Measurements from ENCODE around the gene DPP10.

DNA sequence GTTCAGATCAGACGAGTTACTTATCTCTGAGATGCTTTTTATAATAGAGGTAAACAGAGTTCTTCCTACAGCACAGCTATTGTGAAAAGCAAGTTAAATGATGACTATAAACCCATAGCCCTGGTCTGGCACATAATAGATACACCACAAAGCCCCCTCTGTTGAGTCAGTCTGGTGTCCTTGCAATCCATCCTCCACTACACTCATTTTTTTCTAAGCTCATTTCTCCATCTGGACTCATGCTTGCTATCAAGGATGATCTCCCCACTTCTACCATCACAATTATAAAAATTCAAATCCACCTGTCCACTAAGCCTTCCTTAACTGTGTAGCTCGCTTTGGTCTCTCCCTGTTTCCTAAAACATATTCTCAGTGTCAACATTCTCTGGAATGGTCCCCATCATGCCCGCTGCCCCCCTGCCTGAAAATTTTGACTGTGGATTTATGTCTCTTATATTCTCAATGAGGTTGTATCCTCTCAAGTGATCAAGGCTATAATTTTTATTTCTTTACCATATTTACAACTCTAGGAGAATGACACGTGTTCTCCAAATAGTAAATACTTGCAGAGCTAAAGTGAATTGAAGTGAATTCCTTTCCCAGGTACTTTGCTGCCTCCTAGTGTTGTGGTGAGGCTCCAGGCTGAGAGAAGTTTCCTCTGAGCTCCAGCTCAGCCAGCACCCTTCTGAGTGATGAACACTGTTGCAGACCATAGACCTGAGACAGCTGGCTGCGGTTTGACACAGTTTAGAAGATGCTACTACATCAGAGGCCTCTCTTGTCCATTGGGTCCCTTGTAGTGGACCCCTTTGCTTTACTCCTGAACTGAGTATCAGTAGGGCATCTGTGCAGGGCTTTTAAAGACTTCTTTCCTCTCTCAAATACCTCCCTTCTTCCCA is 108.7 kb downstream of the DPP10 start:
- TF ChIP-seq, protein P1, sequence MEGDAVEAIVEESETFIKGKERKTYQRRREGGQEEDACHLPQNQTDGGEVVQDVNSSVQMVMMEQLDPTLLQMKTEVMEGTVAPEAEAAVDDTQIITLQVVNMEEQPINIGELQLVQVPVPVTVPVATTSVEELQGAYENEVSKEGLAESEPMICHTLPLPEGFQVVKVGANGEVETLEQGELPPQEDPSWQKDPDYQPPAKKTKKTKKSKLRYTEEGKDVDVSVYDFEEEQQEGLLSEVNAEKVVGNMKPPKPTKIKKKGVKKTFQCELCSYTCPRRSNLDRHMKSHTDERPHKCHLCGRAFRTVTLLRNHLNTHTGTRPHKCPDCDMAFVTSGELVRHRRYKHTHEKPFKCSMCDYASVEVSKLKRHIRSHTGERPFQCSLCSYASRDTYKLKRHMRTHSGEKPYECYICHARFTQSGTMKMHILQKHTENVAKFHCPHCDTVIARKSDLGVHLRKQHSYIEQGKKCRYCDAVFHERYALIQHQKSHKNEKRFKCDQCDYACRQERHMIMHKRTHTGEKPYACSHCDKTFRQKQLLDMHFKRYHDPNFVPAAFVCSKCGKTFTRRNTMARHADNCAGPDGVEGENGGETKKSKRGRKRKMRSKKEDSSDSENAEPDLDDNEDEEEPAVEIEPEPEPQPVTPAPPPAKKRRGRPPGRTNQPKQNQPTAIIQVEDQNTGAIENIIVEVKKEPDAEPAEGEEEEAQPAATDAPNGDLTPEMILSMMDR (IDR thresholded peaks at IDR 0.05), result peak in 1 of 3 donors; percentile 44
- no peak for TF ChIP-seq POLR2A (IDR thresholded peaks at IDR 0.05)
- no peak for TF ChIP-seq EP300 (IDR thresholded peaks at IDR 0.05)
